C4-2B (cell line): Measurements from ENCODE around the gene FCGR3A.

Experiments used
- ZFX ChIP-seq: fragments of 450-650 bp; IDR thresholded peaks from 2 replicates; pipeline ENCODE4 v1.6.1; 2017
- TF ChIP-seq, protein P1 (sequence below): fragments of 450-650 bp; conservative IDR thresholded peaks from 2 replicates; pipeline ENCODE4 v1.5.1; 2017; ENCODE audit warnings: mild to moderate bottlenecking

GRCh38 chr1:161499099-161500039, 50.2 kb downstream of the FCGR3A start:
- TF ChIP-seq, protein P1, sequence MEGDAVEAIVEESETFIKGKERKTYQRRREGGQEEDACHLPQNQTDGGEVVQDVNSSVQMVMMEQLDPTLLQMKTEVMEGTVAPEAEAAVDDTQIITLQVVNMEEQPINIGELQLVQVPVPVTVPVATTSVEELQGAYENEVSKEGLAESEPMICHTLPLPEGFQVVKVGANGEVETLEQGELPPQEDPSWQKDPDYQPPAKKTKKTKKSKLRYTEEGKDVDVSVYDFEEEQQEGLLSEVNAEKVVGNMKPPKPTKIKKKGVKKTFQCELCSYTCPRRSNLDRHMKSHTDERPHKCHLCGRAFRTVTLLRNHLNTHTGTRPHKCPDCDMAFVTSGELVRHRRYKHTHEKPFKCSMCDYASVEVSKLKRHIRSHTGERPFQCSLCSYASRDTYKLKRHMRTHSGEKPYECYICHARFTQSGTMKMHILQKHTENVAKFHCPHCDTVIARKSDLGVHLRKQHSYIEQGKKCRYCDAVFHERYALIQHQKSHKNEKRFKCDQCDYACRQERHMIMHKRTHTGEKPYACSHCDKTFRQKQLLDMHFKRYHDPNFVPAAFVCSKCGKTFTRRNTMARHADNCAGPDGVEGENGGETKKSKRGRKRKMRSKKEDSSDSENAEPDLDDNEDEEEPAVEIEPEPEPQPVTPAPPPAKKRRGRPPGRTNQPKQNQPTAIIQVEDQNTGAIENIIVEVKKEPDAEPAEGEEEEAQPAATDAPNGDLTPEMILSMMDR, result no peak
- TF ChIP-seq ZFX, result no peak
